PC-9 (cell line): ENCODE measurements around the gene JCHAIN. TPM values are rescaled to one million over a fixed set of nuclear protein-coding genes. Genes with fewer than 3 reads are reported as not detected.
A peak's percentile ranks its signal among the peaks of the same experiment; 100 is the strongest.
"Not testable (repeated sequence)": the region's sequence is repeated elsewhere in the genome, so short reads cannot be mapped to it uniquely, and the experiment has no call there.

Experiments used
- BruUV-seq: library from RNA; stranded (reverse); fragments of 400-500 nt; replicated peaks from 2 replicates; lab custom pipeline; 2021; lab: Mats Ljungman, UMichigan
- CTCF ChIA-PET: fragments of 300-600 bp; sonication (Branson Sonifier 250); formaldehyde crosslinking; loops from one replicate; lab custom pipeline; 2022; ENCODE audit warnings: antibody characterized with exemption; lab: Charles Lee
- POLR2A ChIA-PET: fragments of 300-600 bp; sonication (Branson Sonifier 250); formaldehyde crosslinking; loops from one replicate; lab custom pipeline; 2022; ENCODE audit warnings: antibody characterized with exemption; ENCODE audit not compliant: unreplicated experiment; lab: Charles Lee
- DNase-seq, 2 experiments: peaks; one replicate each; pipeline versions ENCODE4 v3.0.0 to v3.0.0-alpha.2; 2015 to 2022; ENCODE audit warnings: mixed read lengths in 1 of 2
- H2AFZ ChIP-seq: fragments of 200-600 bp; sonication (generic); 2 replicates; pipeline ENCODE4 v1.8.1; 2017; ENCODE audit warnings: antibody characterized with exemption
- H3F3A ChIP-seq: fragments of 200-600 bp; sonication (generic); 2 replicates; pipeline ENCODE4 v1.8.1; 2017; ENCODE audit warnings: antibody characterized with exemption, mild to moderate bottlenecking, low read depth; ENCODE audit not compliant: insufficient read depth
- H3K27ac ChIP-seq: fragments of 200-600 bp; sonication (generic); 2 replicates; pipeline ENCODE4 v1.6.1; 2016; ENCODE audit warnings: mixed run types
- H3K27me3 ChIP-seq: fragments of 200-600 bp; sonication (generic); 2 replicates; pipeline ENCODE4 v1.6.1; 2016; ENCODE audit warnings: low read depth, mixed run types; ENCODE audit not compliant: insufficient read depth
- H3K36me3 ChIP-seq: fragments of 200-600 bp; sonication (generic); 2 replicates; pipeline ENCODE4 v1.6.1; 2016; ENCODE audit warnings: low read depth, mixed run types
- H3K4me1 ChIP-seq: fragments of 200-600 bp; sonication (generic); replicated peaks from 2 replicates; pipeline ENCODE4 v1.6.1; 2016; ENCODE audit warnings: mixed run types; ENCODE audit not compliant: insufficient read depth
- H3K4me2 ChIP-seq: fragments of 200-600 bp; sonication (generic); 2 replicates; pipeline ENCODE4 v1.6.1; 2017; ENCODE audit warnings: mixed run types
- H3K4me3 ChIP-seq: fragments of 200-600 bp; sonication (generic); 2 replicates; pipeline ENCODE4 v1.6.1; 2016; ENCODE audit warnings: mixed run types
- H3K79me2 ChIP-seq: fragments of 200-600 bp; sonication (generic); 2 replicates; pipeline ENCODE4 v1.6.1; 2017; ENCODE audit warnings: low read depth, mixed run types
- H3K9me2 ChIP-seq: fragments of 200-600 bp; sonication (generic); 2 replicates; pipeline ENCODE4 v1.8.1; 2017; ENCODE audit warnings: mild to moderate bottlenecking; ENCODE audit not compliant: insufficient read depth
- H3K9me3 ChIP-seq: fragments of 200-600 bp; sonication (generic); 2 replicates; pipeline ENCODE4 v1.8.1; 2016; ENCODE audit warnings: low read depth; ENCODE audit not compliant: insufficient read depth
- H4K20me1 ChIP-seq: fragments of 200-600 bp; sonication (generic); 2 replicates; pipeline ENCODE4 v1.8.1; 2017; ENCODE audit not compliant: insufficient read depth
- CTCF ChIP-seq: fragments of 200-600 bp; sonication (generic); conservative IDR thresholded peaks from 2 replicates; pipeline ENCODE4 v1.6.1; 2017; ENCODE audit warnings: mixed run types, antibody characterized with exemption, mild to moderate bottlenecking, moderate library complexity
- EZH2 ChIP-seq: fragments of 200-600 bp; sonication (generic); IDR thresholded peaks from 2 replicates; pipeline ENCODE4 v1.8.0; 2017; ENCODE audit warnings: antibody characterized with exemption, low read depth
- intact Hi-C: fragments of 100-400 bp; cut with micrococcal nuclease; formaldehyde crosslinking; loops from one replicate; pipeline ENCODE4 v1.10.0; 2022; ENCODE audit not compliant: unreplicated experiment
- total RNA-seq: library from RNA; stranded (reverse); gene quantifications from 2 replicates; pipeline ENCODE4 v1.2.3, GENCODE V29; 2021

The JCHAIN gene
- total RNA-seq, 1 experiment from 2014 or later: not detected

- no peaks in the 10 kb centered on the region for H3K4me1 ChIP-seq
- no peaks in the 10 kb centered on the region for H3K79me2 ChIP-seq
- peak overlapping the region; percentile 82 for H2AFZ ChIP-seq
- peak in 1 of 2 experiments; percentile 37 for DNase-seq
- H3K4me3 ChIP-seq: peak overlapping the region; percentile 27; the same call in 1 of the 2 replicates
- BruUV-seq: no TSS peak
- TF ChIP-seq CTCF (peak; percentile 64), EZH2 (no peak)
- no peaks in the 10 kb centered on the region for H3F3A ChIP-seq
- intact Hi-C loops: loop anchor here (2.0 to 5.0 kb wide), 2 partner anchors 360 to 1063 kb away; no protein-coding TSS in a partner anchor
- POLR2A ChIA-PET: no interaction called here
- no peaks in the 10 kb centered on the region for H4K20me1 ChIP-seq
- no peaks in the 10 kb centered on the region for H3K9me3 ChIP-seq
- CTCF ChIA-PET: interaction anchor here (0.6 to 0.7 kb wide), 4 partner anchors 358 to 1068 kb away, joined by 3 to 10 read pairs (median 4); no protein-coding TSS in a partner anchor
- no peaks in the 10 kb centered on the region for H3K27me3 ChIP-seq
- H3K27ac ChIP-seq: no peak overlapping the region
- H3K9me2 ChIP-seq: no peaks in the 10 kb centered on the region
- H3K4me2 ChIP-seq: peak overlapping the region; percentile 51
- no peaks in the 10 kb centered on the region for H3K36me3 ChIP-seq
These were observed 14.3 kb downstream of the JCHAIN start for GRCh38 chr4:70651864-70652506.

- intact Hi-C loops: loop anchor here (5.0 kb wide), 1 partner anchor 362 kb away; no protein-coding TSS in a partner anchor
- H2AFZ ChIP-seq, H3K4me2 ChIP-seq, H3K27ac ChIP-seq, H3K79me2 ChIP-seq, H3K9me2 ChIP-seq, CTCF ChIA-PET, POLR2A ChIA-PET, H4K20me1 ChIP-seq, H3K27me3 ChIP-seq, H3K36me3 ChIP-seq, H3K4me1 ChIP-seq, DNase-seq, BruUV-seq, H3K9me3 ChIP-seq, H3K4me3 ChIP-seq, H3F3A ChIP-seq: not testable (repeated sequence)
These were observed 15.6 kb downstream of the JCHAIN start for GRCh38 chr4:70650741-70651140.

GRCh38 chr4:70640192-70640591 lies 26.1 kb downstream of the JCHAIN start:
- no peak overlapping the region for H2AFZ ChIP-seq
- intact Hi-C loops: no loop called here
- no peaks in the 10 kb centered on the region for H3K79me2 ChIP-seq
- H3F3A ChIP-seq: no peaks in the 10 kb centered on the region
- no peaks in the 10 kb centered on the region for H3K27me3 ChIP-seq
- no peak overlapping the region for H3K4me2 ChIP-seq
- H3K36me3 ChIP-seq: no peaks in the 10 kb centered on the region
- no peaks in the 10 kb centered on the region for H4K20me1 ChIP-seq
- no peaks in the 10 kb centered on the region for H3K9me3 ChIP-seq
- BruUV-seq: no TSS peak
- H3K4me1 ChIP-seq: no peaks in the 10 kb centered on the region
- ChIA-PET CTCF (no interaction called here), POLR2A (no interaction called here)
- no peak for TF ChIP-seq EZH2
- TF ChIP-seq CTCF: no peak
- no peak for DNase-seq
- no peak overlapping the region for H3K27ac ChIP-seq
- no peak overlapping the region for H3K4me3 ChIP-seq
- H3K9me2 ChIP-seq: no peaks in the 10 kb centered on the region
